GM18951 (cell line): ENCODE data around the gene SFT2D3.

Experiments
- POLR2A ChIP-seq: IDR thresholded peaks from 4 replicates; pipeline ENCODE4 v1.6.1; 2011; ENCODE audit warnings: mild to moderate bottlenecking; ENCODE audit not compliant: insufficient read length, insufficient read depth; ENCODE audit errors: extremely low read depth
- in situ Hi-C: fragments of 300-500 bp; cut with MboI; formaldehyde crosslinking; loops from one replicate; pipeline ENCODE4 v1.12.0; 2022; ENCODE audit warnings: low sequenced_read_pairs, mixed read lengths, inconsistent platforms; ENCODE audit not compliant: unreplicated experiment

SFT2D3 gene

GRCh38 chr2:127659408-127660290 is 41.6 kb upstream of the SFT2D3 start:
- TF ChIP-seq POLR2A, result no peak
- in situ Hi-C loops, result no loop called here

GRCh38 chr2:127660291-127660578 is 41.1 kb upstream of the SFT2D3 start:
- TF ChIP-seq POLR2A, result no peak
- in situ Hi-C loops, result no loop called here

- in situ Hi-C loops, result no loop called here
- no peak for TF ChIP-seq POLR2A
Observed at GRCh38 chr2:127661072-127661649, 40.1 kb upstream of the SFT2D3 start.

- TF ChIP-seq POLR2A, result no peak
Observed at GRCh38 chr2:127661949-127662510, 39.3 kb upstream of the SFT2D3 start.

GRCh38 chr2:127662937-127663565 is 38.2 kb upstream of the SFT2D3 start:
- in situ Hi-C loops, result no loop called here
- TF ChIP-seq POLR2A, result no peak

More at GRCh38 chr2:127661949-127662510, 39.3 kb upstream of the SFT2D3 start:
- in situ Hi-C loops, result no loop called here

GRCh38 chr2:127663566-127664064 is 37.7 kb upstream of the SFT2D3 start:
- in situ Hi-C loops, result no loop called here
- TF ChIP-seq POLR2A, result no peak

GRCh38 chr2:127664065-127664894 is 37.0 kb upstream of the SFT2D3 start:
- in situ Hi-C loops, result no loop called here
- no peak for TF ChIP-seq POLR2A

GRCh38 chr2:127664895-127665225 is 36.4 kb upstream of the SFT2D3 start:
- no peak for TF ChIP-seq POLR2A
- in situ Hi-C loops, result no loop called here

- in situ Hi-C loops, result no loop called here
- no peak for TF ChIP-seq POLR2A
Observed at GRCh38 chr2:127665267-127665893, 35.9 kb upstream of the SFT2D3 start.

GRCh38 chr2:127669056-127669455 is 32.2 kb upstream of the SFT2D3 start:
- TF ChIP-seq POLR2A, result no peak

GRCh38 chr2:127670055-127670956 is 31.0 kb upstream of the SFT2D3 start:
- in situ Hi-C loops, result no loop called here
- no peak for TF ChIP-seq POLR2A

More at GRCh38 chr2:127669056-127669455, 32.2 kb upstream of the SFT2D3 start:
- in situ Hi-C loops, result no loop called here
